ENCODE data around the gene HADH. TPM values are rescaled to one million over a fixed set of nuclear protein-coding genes. Genes with fewer than 3 reads are reported as not detected.
A peak's percentile ranks its signal among the peaks of the same experiment; 100 is the strongest.

HADH gene
- total RNA-seq, 1 donor from 2014 or later = 249 TPM

DNA sequence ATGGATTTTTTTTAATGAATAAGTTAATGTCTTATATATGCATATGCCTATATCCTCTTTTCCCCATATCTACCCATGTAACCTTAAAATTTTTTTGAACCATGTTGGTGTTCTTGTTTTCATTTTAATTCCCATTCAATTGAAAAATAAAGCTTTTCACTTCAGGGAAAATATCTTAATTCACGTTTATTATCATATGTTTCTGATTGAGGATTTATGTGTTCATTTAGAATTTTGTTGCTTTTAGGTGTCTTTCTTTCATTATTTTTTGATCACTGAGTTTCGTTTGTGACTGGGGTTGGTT, 29.1 kb downstream of the HADH start:
- ATAC-seq (ENCODE audit: poor library complexity) (no peak), DNase-seq (no peak)
- intact Hi-C loops (cut with DNase I) = no loop called here

DNA sequence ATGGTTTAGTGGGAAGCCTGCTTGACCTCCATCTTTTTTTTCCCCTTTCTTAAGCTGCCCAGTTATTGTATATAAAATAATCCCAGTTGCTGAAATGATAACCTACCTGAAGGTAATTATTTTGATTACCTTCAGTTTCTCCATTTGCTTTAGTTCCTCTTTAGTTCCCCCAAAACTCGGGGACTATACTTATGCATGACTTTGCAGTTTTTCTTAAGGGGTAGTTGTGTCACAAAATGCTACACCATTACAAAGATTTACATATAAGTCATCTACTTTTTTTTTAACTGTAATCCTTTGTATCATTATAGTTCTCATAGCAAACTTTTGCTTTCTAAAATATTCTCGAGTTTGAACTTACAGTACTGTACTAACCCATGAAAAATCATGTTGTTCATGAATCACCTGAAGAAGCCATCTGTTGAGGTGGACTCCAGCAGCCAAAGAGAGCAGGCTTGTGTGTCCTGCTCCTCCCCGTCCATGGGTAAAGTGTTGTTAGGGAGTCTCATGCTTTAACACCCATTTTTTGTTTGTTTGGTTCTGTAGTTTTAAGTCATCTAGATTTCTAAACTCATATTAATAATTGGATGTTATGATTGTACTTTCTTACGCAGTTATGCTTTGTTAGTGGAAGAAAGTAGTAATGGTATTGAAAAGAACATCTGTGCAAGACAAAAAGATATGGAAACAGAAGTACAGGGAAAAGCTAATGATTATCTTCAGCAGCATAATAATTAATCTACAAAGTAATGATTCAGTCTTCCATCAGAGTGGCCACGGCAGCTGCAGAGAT, 34.6 kb downstream of the HADH start:
- intact Hi-C loops (cut with DNase I) = loop anchor here (10.0 kb wide), 1 partner anchor 551 kb away; no protein-coding TSS in a partner anchor
- ATAC-seq (ENCODE audit: poor library complexity) (no peak), DNase-seq (no peak)

DNA sequence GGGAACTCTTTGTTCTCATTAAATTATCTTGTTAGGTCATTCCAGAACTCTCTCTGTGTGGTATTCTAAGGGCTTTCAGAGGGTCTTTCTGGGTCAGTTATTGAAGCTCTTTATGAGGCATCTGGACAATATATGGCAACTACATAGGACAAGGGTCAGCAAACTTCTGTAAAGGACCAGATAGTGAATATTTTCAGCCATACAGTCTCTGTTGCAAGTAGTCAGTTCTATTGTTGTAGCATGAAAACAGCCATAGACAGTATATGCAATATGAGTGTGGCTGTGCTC, 35.1 kb downstream of the HADH start:
- DNase-seq (no peak), ATAC-seq (ENCODE audit: poor library complexity) (no peak)
- intact Hi-C loops (cut with DNase I) = loop anchor here (10.0 kb wide), 1 partner anchor 550 kb away; no protein-coding TSS in a partner anchor

DNA sequence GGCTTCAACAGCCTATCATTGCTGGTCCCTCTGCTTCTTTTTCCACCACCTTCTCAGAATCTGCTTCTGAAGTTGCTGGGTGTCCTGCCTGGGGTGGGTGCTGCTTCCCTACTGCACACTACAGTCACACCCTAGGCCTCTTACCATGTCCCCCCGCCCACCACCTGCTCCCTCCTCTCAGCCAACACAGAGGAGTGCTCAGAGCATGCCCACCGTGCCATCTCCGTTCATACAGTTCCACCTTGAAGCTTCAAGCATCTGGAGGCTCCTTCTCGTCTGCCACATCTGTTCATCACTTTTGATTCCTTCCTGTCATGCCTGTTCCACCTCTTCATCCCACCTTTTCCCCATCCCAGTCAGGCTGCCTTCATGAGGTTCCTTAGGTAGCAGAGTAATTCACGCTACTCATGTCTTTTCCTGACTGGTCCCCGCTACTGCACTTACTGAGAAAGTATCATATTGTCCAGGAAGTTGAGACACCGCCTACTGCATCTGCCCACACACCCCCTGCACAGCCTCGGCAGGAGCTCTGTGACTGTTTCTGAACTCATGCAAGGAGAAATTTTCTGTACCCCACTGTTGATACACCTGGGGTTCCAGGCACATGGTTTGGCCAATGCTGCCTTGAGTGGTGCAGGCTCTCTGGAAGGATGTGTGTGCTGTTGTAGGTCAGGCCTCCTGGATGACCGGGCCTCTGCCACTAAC, 39.5 kb downstream of the HADH start:
- DNase-seq (no peak), ATAC-seq (ENCODE audit: poor library complexity) (no peak)
- intact Hi-C loops (cut with DNase I) = loop anchor here (10.0 kb wide), 1 partner anchor 546 kb away; no protein-coding TSS in a partner anchor

DNA sequence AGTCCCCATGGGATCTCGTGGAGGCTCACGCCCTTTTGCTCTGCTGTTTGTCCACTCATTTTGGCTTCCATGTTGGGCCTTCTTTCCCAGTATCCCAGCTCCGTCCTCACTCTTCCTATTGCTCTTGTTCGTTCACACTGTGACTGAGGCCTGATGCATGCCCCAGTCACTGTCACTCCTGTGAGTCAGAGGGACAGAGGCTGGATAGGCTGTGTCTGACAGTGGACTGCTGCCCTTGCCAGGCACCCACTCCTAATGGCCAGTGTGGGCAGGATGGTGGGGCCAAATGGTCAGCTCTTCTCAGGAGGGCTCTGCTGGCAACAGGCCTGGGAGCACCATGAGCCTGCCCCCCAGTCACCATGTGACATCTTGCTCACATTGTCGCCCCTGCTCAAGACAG, 40.0 kb downstream of the HADH start:
- DNase-seq (no peak), ATAC-seq (ENCODE audit: poor library complexity) (no peak)
- intact Hi-C loops (cut with DNase I) = loop anchor here (10.0 kb wide), 1 partner anchor 545 kb away; no protein-coding TSS in a partner anchor

DNA sequence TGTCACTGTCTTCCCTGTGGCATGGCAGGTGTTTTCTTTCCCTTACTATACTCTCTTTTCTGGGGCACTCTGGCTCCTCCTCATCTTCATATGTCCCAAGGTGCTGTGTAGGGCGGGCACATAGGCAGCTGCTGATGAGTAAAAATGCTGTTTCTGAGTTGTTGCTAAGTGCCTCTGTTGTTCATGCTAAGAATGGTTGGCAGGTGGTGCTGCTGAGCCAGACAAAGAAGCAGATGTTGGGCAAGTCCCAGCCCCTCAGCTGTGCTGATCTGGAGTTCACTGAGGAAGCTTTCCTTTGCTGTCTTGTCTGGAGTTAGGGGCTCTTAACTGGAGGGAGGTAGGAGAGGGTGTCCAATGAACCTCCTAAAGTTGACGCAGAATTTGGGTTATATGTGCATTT, 40.6 kb downstream of the HADH start:
- intact Hi-C loops (cut with DNase I) = no loop called here

DNA sequence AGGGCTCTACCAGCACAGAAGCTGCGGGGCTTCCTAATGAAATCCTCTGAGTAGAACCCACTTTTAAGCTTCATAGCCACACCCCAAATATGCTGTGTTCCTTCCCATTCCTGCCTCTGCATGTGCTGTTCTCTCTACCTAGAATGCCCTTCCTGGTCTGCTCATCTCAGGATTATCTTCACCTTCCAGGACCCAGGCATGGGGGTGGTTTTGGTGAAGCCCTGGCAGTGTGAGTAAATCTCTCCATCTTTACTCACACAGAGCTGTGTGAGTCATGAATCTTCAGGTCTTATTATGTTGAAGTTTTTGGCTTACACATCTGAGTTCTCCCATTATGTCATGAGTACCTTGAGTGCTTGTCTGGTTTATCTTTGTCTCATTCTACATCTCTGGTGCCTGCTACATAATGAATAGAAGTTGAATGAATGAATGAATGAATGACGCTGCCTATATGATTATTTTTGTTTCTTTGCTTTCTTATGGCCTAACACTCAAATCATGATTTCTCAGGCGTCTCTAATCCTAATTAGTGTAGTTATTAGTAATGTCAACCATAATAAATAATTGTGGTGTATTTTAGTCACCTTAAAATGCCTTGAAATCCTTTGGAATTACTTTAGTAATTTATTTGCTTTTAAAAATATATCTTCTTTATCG, 41.9 kb downstream of the HADH start:
- ATAC-seq (ENCODE audit: poor library complexity) (no peak), DNase-seq (no peak)
- intact Hi-C loops (cut with DNase I) = no loop called here

More for the DNA sequence above, 40.6 kb downstream of the HADH start:
- DNase-seq = no peak
- peak; percentile 64 for ATAC-seq (ENCODE audit: poor library complexity)

DNA sequence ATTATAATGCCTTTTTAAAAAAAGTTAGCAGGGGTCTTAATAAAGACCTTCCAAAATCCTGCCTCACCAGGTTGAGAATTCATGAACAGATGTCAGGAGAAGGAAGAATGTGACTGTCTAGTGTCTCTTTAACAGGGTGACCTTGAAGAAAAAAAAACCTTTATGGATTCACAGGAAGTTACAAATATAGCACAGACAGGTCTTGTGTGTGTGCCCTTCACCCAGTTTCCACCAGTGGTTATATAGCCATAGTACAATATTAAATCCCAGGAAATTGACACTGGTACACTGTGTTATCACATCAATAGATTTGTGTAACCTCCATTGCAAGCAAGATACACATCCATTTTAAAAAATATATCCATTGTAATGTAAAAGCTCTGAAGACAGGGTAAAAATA, 43.7 kb downstream of the HADH start:
- intact Hi-C loops (cut with DNase I) = no loop called here
- ATAC-seq (ENCODE audit: poor library complexity) = peak; percentile 36
- DNase-seq = no peak

DNA sequence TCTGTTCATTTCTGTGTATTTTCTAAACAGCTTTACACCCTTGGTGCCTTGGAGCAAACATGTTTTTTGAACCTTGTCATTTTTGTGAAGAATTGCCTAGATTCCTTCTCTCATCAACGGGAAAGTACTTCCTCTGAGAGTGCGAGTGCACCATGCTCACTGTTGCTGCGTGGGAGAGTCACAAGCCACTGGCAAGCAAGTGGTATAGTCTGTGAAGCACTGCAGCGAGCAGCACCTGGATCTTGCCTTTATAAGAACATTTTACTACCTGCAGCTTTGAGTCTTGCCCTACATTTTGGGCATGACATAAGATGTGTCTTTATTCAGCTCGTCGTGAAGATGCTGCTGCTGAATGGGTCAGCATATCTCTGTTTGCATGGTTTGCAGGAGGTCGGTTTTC, 44.9 kb downstream of the HADH start:
- intact Hi-C loops (cut with DNase I) = no loop called here
- DNase-seq (no peak), ATAC-seq (ENCODE audit: poor library complexity) (no peak)

DNA sequence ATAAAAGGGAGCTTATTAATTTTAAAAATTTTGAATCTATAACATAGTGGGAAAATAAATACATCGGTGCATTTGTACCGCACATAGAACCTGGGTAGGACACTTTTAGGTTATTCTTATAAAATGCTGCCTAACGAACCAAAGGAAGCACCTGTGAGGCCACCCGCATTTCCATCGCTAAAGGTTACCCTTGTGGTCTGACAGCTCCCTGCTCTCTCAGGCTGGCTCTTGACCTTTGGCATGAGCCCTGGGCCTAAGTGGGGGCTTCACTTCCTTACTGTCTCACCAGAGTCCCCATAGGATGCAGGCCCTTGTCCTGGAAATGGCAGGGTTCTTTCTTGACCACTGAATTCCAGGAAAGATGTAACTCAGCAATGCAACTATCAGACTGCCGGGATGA, 46.0 kb downstream of the HADH start:
- intact Hi-C loops (cut with DNase I) = no loop called here
- DNase-seq = no peak
- no peak for ATAC-seq (ENCODE audit: poor library complexity)

DNA sequence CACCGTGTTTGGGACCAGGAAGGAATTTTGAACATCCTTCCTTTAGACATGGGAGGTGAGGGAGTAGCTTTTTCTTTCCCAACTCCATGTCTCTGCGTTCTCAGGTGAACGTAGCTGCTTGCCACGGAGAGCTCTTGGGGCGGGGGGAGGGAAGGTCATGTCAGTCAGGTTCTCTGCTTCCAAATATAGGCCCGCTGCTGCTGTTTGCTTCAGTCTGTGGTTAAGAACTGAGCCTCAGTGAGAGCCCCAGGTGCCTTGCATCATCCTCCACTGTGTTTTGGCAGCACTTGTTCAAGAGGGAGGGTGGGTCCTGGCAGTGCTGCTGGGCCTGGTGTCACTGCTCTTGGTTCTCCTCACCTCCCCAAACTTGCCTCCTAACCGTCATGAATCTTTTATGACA, 46.5 kb downstream of the HADH start:
- intact Hi-C loops (cut with DNase I) = no loop called here
- DNase-seq (no peak), ATAC-seq (ENCODE audit: poor library complexity) (peak; percentile 49)

DNA sequence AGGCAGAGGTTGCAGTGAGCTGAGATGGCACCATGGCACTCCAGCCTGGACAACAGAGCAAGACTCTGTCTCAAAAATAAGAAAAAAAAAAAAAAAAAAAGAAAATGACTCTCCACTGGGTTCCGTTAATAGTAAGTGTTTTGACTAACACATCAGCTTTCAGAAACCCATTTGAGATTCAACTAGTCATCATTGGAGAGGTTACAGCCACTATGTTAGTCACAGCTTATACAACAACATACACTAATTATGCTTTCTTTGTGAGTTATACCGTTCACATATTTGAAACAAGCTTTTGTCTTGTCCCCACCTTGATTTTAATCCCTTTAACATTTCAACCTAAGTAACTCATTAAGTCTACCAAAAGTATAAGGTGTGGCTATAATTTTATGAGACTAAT, 48.2 kb downstream of the HADH start:
- no peak for ATAC-seq (ENCODE audit: poor library complexity)
- DNase-seq = no peak
- intact Hi-C loops (cut with DNase I) = no loop called here

DNA sequence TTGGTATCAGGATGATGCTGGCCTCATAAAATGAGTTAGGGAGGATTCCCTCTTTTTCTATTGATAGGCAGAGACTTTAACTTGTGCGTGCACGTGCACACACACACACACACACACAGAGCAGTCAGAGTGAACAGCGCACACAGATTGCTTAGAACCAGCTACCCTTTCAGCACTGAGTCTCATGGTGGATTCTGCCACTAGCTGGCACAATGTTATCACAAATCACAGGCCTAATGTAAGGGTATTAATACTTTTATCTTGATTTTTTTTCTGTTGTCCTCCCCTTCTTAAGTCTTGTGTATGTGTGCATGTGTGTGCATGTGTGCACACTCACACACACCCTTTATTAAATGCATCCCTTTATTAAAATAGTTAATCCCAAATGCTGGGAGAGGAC, 53.2 kb downstream of the HADH start:
- ATAC-seq (ENCODE audit: poor library complexity) = no peak
- DNase-seq = no peak
- intact Hi-C loops (cut with DNase I) = no loop called here

DNA sequence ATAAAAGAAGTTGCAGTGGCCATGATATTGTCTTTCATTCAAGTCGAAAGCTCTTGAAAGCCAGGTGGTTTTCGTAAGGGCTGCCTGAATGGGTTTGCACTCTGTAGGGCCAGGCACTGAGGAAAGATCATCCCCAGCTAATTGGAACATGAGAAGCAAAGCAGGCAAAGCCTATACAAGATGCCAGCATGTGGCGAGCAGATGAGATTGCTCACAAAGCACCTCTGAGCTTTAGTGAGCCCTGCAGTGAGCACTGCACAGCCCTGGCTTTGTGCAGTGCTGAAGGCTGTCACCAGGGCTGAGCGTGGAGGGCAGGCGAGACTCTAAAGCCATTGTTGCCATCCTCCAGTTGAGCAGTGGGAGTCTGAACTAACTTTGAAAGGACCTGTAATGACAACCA, 53.8 kb downstream of the HADH start:
- ATAC-seq (ENCODE audit: poor library complexity) (no peak), DNase-seq (no peak)
- intact Hi-C loops (cut with DNase I) = no loop called here

DNA sequence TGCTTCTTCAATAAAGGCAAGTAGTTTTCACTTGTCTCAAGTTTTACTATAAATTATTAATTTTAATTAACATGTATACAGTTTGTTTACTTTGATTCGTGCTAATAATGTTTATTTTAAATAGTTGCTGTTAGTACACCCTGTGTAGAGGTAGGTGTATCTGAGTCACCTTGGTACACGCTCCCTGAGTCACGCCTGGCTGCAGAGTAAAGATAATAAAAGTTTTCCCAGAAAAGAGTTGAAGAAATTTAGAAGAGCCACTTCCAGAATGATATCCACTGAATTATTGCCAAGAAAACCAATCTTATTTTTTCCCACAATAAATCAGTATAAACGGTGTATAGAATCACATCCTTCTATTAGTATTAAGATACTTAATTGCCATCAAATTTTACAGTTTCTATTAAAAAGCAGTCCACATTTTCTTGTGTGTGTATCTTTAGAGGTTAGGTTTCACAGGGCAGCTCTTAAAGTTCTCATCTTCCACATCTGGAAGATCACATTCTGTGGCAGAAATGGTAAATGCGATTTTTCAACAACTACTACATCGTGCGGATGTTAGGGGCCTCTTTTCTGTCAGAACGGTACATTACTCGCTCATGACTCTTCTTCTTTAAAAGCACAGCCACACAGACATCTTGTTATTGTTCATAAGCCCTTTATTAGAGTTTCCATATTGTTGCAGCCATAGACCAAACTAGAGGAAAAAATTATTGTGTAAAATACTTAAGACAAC, 55.4 kb downstream of the HADH start:
- no peak for DNase-seq
- intact Hi-C loops (cut with DNase I) = no loop called here
- no peak for ATAC-seq (ENCODE audit: poor library complexity)

DNA sequence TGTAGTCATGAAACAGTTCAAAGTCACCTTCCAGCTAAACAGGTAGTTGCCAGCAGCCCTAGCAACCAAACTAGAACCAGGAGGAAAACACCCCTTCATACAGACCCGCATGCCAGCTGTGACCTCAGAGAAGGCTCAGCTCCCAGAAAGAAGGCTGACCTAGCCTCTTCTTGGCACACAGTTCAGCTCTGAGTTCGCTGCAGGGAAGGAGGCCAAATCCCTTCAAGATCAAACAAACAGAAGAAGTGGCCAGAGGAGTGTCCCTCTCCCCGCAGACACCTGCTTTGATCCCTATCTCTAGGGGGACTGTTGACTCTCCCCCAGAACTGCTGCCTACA, 56.0 kb downstream of the HADH start:
- ATAC-seq (ENCODE audit: poor library complexity) = peak; percentile 65
- intact Hi-C loops (cut with DNase I) = no loop called here

DNA sequence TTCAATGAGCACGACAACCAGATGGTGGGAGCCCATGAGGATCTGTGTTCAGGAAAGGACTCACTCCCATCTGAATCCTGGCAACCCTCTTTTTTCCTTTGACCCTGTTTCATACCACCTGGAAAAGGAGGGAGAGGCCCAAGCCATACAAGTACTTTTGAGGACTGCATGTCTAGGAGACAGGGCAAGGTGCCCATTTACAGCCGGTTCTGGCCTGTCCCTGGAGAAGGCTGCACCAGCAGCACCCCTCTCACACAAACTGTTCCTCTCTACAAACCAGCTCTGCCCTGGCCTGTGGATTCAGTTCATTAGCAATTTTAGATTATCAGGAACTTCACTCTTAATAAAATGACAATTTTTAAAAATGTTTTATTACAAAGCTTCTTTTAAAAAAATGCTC, 57.5 kb downstream of the HADH start:
- ATAC-seq (ENCODE audit: poor library complexity) = peak; percentile 67
- no peak for DNase-seq
- intact Hi-C loops (cut with DNase I) = no loop called here

More for the DNA sequence above, 56.0 kb downstream of the HADH start:
- peak; percentile 62 for DNase-seq

DNA sequence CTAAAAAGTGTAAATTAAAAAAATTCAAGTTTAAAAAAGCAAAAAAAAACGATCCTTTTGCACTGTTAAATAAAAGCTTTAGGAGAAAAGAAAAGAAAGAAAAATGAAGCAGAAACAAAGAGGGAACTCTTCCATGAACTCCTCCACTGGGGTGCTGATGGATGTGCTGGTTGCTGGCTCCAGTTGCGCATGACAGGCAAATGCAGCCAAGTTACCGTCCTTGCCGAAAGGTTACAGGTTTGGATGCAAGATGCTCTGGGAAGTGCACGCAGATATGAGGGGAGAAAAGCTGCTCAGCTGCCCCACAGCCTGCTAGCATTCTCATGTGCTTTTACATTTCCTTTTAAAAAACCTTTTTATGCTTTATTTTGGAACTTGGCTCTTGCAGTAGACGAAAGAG, 58.5 kb downstream of the HADH start:
- intact Hi-C loops (cut with DNase I) = no loop called here
- DNase-seq (no peak), ATAC-seq (ENCODE audit: poor library complexity) (peak; percentile 88)

DNA sequence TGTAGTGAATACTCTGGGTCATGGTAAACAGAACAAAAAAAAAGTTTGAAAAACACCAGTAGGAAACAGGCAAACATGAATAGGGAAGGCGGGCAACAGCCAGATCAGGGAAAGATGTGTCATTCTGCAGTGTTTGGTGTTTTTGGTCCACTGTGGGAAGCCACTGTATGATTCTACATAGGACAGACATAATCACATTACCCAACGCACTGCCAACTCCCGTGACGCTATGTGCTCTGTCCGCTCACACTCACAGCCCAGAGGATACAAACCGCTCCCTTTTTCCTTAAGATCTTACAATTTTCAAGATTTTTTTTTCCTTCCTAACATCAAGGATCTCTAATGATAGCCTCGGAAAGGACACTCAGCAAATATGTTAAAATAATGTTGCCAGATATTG, 59.3 kb downstream of the HADH start:
- intact Hi-C loops (cut with DNase I) = no loop called here
- ATAC-seq (ENCODE audit: poor library complexity) (no peak), DNase-seq (no peak)

DNA sequence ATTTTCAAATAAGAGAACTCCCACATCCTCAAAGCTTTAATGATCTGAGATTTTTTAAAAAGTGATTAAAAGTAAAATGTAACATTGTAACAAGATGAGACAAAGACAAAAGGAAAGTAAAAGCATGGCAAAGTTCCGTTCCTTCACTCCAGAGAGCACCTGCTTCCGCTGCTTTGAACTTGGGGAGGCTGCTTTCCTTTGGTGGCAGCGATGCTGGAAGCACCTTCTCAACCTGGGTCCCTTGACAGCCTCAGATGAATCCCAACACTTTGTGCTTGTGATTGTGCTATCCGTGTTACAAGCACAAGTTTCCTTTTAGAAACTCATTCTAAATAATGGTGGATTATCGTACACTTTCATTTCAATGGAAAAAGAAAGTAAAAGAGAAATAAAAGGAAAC, 59.7 kb downstream of the HADH start:
- intact Hi-C loops (cut with DNase I) = no loop called here
- ATAC-seq (ENCODE audit: poor library complexity) = no peak
- DNase-seq = no peak

All from Right ventricle myocardium superior (tissue), 1 donor.